Posterior vena cava (tissue), 2 donors: ENCODE results near the gene ZNF18. TPM values are rescaled to one million over a fixed set of nuclear protein-coding genes. Genes with fewer than 3 reads are reported as not detected.
"Not testable (repeated sequence)": the region's sequence is repeated elsewhere in the genome, so short reads cannot be mapped to it uniquely, and the experiment has no call there.

Experiments used
- DNase-seq: peaks from one replicate; pipeline ENCODE4 v3.0.0-alpha.2; 2020; ENCODE audit warnings: low spot score
- intact Hi-C, 2 donors: fragments of 100-400 bp; cut with DNase I; formaldehyde crosslinking; loops; one replicate each; pipeline versions ENCODE4 v1.14.1 to v1.14.2; 2022 to 2023
- total RNA-seq, 2 donors: library from RNA; stranded (reverse); fragmentation: NEBNext Ultra II Directional; extraction: Animal tissue kit (Norgen Biotek cat#: 25700); gene quantifications; one replicate each; pipeline ENCODE4 v1.2.1, GENCODE V29; 2021
- donor health status: DM: yes; HTN: yes; CAD: no.
- donor health status: DM: yes; HTN: yes; CAD: no.

The ZNF18 gene
- total RNA-seq, 2 donors from 2014 or later, result 6.5 TPM

GRCh38 chr17:11990363-11990983 is 6.8 kb downstream of the ZNF18 start:
- DNase-seq, result no peak
- intact Hi-C loops, result no loop called here

GRCh38 chr17:11986942-11987329 is 10.3 kb downstream of the ZNF18 start:
- no peak for DNase-seq

GRCh38 chr17:11986179-11986941 is 10.9 kb downstream of the ZNF18 start:
- intact Hi-C loops, result no loop called here

More at GRCh38 chr17:11986942-11987329, 10.3 kb downstream of the ZNF18 start:
- intact Hi-C loops, result no loop called here

GRCh38 chr17:11981862-11982261 is 15.4 kb downstream of the ZNF18 start:
- intact Hi-C loops, result loop anchor here in 1 of 2 donors (2.0 to 5.0 kb wide), 2 partner anchors 39 to 1045 kb away; no protein-coding TSS in a partner anchor
- no peak for DNase-seq

More at GRCh38 chr17:11986179-11986941, 10.9 kb downstream of the ZNF18 start:
- no peak for DNase-seq

GRCh38 chr17:11980813-11981212 is 16.5 kb downstream of the ZNF18 start:
- no peak for DNase-seq
- intact Hi-C loops, result loop anchor here in 1 of 2 donors (2.0 to 5.0 kb wide), 2 partner anchors 38 to 1044 kb away; no protein-coding TSS in a partner anchor

- intact Hi-C loops, result loop anchor here in 1 of 2 donors (2.0 to 5.0 kb wide), 2 partner anchors 37 to 1042 kb away; no protein-coding TSS in a partner anchor
- no peak for DNase-seq
Observed at GRCh38 chr17:11979795-11980194, 17.5 kb downstream of the ZNF18 start.

GRCh38 chr17:11972741-11973140 is 24.5 kb downstream of the ZNF18 start:
- intact Hi-C loops, DNase-seq: not testable (repeated sequence)

GRCh38 chr17:11969565-11969964 is 27.7 kb downstream of the ZNF18 start:
- intact Hi-C loops, result no loop called here
- no peak for DNase-seq

GRCh38 chr17:11954936-11955335 is 42.3 kb downstream of the ZNF18 start:
- DNase-seq, result no peak
- intact Hi-C loops, result no loop called here

- intact Hi-C loops, result no loop called here
- DNase-seq, result no peak
Observed at GRCh38 chr17:11953924-11954323, 43.4 kb downstream of the ZNF18 start.

GRCh38 chr17:11952610-11953009 is 44.7 kb downstream of the ZNF18 start:
- intact Hi-C loops, result no loop called here
- no peak for DNase-seq

GRCh38 chr17:11950771-11951519 is 46.3 kb downstream of the ZNF18 start:
- intact Hi-C loops, result no loop called here
- DNase-seq, result no peak

- intact Hi-C loops, DNase-seq: not testable (repeated sequence)
Observed at GRCh38 chr17:11949571-11949970, 47.7 kb downstream of the ZNF18 start.

GRCh38 chr17:11948789-11949188 is 48.5 kb downstream of the ZNF18 start:
- DNase-seq, result no peak
- intact Hi-C loops, result no loop called here

GRCh38 chr17:11944587-11944986 is 52.7 kb downstream of the ZNF18 start:
- DNase-seq, result no peak
- intact Hi-C loops, result no loop called here

GRCh38 chr17:11943759-11944347 is 53.4 kb downstream of the ZNF18 start:
- DNase-seq, result no peak
- intact Hi-C loops, result loop anchor here in 1 of 2 donors (2.0 kb wide), 1 partner anchor 37 kb away; no protein-coding TSS in a partner anchor

- intact Hi-C loops, result loop anchor here in 1 of 2 donors (2.0 kb wide), 1 partner anchor 38 kb away; no protein-coding TSS in a partner anchor
- DNase-seq, result not testable (repeated sequence)
Observed at GRCh38 chr17:11943086-11943485, 54.2 kb downstream of the ZNF18 start.

GRCh38 chr17:11940904-11941303 is 56.4 kb downstream of the ZNF18 start:
- no peak for DNase-seq
- intact Hi-C loops, result no loop called here

GRCh38 chr17:11935734-11936406 is 61.4 kb downstream of the ZNF18 start:
- DNase-seq, result no peak
- intact Hi-C loops, result no loop called here
